ENCODE measurements around the gene MAGI1.

MAGI1 gene

DNA sequence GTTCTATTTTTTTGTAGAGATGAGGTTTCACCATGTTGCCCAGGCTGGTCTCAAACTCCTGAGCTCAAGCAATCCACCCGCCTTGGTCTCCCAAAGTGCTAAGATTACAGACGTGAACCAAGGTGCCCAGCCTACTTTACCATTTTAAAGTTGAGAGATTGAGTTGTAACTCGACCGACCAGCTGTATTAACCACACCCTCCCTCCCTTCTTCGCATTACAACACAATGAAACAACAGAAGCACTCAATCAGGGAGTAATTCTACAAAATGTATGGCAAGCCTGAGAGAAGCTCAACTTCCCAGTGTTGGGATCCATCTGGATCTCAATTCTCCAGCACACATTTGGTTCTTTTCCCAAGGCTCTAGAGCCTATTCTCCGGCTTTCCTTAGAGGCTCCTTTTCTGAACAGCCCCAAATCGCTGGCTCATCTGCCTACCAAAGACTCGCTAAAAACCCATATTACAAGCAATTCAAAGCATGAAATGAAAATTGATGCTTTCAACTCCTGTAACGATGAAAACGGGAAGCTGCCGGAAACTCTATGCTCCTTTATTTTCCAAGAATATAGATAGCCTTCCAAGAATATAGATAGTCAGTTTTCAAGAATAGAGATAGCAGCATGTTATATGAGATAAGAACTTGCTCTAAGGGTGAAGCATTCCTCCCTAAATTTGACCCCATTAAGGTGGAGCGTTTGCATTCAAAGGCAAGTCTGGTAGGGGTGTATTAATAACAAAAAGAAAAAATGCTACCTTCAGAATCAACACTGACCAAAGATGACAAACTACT lies 450.9 kb downstream of the MAGI1 start:
- Histone ChIP-seq H3K9me3 (no peaks in the 10 kb centered on the region), H3K27me3 (no peaks in the 10 kb centered on the region), H3K4me1 (ENCODE audit: control insufficient read depth in 1 of 2, insufficient read depth in 1 of 2, low read depth in 1 of 2, low read length in 1 of 2) (no peaks in the 10 kb centered on the region), H3K27ac (no peak overlapping the region), H3K4me3 (ENCODE audit: low read depth in 1 of 2, low read length in 1 of 2) (no peak overlapping the region), H3K36me3 (no peaks in the 10 kb centered on the region)
- TF ChIP-seq CTCF (IDR thresholded peaks at IDR 0.05) = no peak

- H3K36me3 ChIP-seq = no peaks in the 10 kb centered on the region
- no peak overlapping the region for H3K4me3 ChIP-seq (ENCODE audit: low read depth in 1 of 2, low read length in 1 of 2)
- H3K27me3 ChIP-seq = no peaks in the 10 kb centered on the region
- no peaks in the 10 kb centered on the region for H3K4me1 ChIP-seq (ENCODE audit: control insufficient read depth in 1 of 2, insufficient read depth in 1 of 2, low read depth in 1 of 2, low read length in 1 of 2)
- H3K27ac ChIP-seq = no peak overlapping the region
- TF ChIP-seq CTCF (IDR thresholded peaks at IDR 0.05) = no peak
- no peaks in the 10 kb centered on the region for H3K9me3 ChIP-seq
Observed at GRCh38 chr3:65584913-65585312, 453.8 kb downstream of the MAGI1 start.

DNA sequence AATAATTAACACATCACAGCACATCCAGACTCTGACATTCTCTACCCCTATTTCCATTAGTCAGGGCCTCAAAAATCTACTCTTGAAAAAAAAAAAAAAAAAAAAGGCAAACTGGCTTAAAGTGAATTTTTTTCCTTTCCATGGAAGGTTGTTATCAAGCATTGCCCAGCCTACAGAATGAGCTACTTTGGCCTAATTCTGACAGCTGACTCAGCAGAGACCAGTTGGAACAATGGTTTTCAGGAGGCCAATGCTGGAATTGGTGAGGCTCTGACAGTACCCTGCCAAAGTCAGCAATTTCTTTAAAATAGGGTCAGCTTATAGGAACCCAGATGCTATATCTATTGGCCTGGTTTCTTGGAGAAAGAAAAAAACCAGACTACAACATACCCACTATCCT lies 454.7 kb downstream of the MAGI1 start:
- H3K27me3 ChIP-seq = no peaks in the 10 kb centered on the region
- TF ChIP-seq CTCF (IDR thresholded peaks at IDR 0.05) = no peak
- no peaks in the 10 kb centered on the region for H3K9me3 ChIP-seq
- no peaks in the 10 kb centered on the region for H3K4me1 ChIP-seq (ENCODE audit: control insufficient read depth in 1 of 2, insufficient read depth in 1 of 2, low read depth in 1 of 2, low read length in 1 of 2)
- no peaks in the 10 kb centered on the region for H3K36me3 ChIP-seq
- H3K27ac ChIP-seq = no peak overlapping the region
- no peak overlapping the region for H3K4me3 ChIP-seq (ENCODE audit: low read depth in 1 of 2, low read length in 1 of 2)

- H3K27me3 ChIP-seq = no peaks in the 10 kb centered on the region
- TF ChIP-seq CTCF (IDR thresholded peaks at IDR 0.05) = no peak
- H3K9me3 ChIP-seq = no peaks in the 10 kb centered on the region
- H3K36me3 ChIP-seq = no peaks in the 10 kb centered on the region
- H3K27ac ChIP-seq = no peak overlapping the region
- H3K4me1 ChIP-seq (ENCODE audit: control insufficient read depth in 1 of 2, insufficient read depth in 1 of 2, low read depth in 1 of 2, low read length in 1 of 2) = no peaks in the 10 kb centered on the region
- no peak overlapping the region for H3K4me3 ChIP-seq (ENCODE audit: low read depth in 1 of 2, low read length in 1 of 2)
Observed at GRCh38 chr3:65583188-65583587, 455.5 kb downstream of the MAGI1 start.

- no peaks in the 10 kb centered on the region for H3K9me3 ChIP-seq
- no peak for TF ChIP-seq CTCF (IDR thresholded peaks at IDR 0.05)
- H3K36me3 ChIP-seq = no peaks in the 10 kb centered on the region
- H3K27me3 ChIP-seq = no peaks in the 10 kb centered on the region
- H3K4me1 ChIP-seq (ENCODE audit: control insufficient read depth in 1 of 2, insufficient read depth in 1 of 2, low read depth in 1 of 2, low read length in 1 of 2) = no peaks in the 10 kb centered on the region
- no peak overlapping the region for H3K27ac ChIP-seq
- no peak overlapping the region for H3K4me3 ChIP-seq (ENCODE audit: low read depth in 1 of 2, low read length in 1 of 2)
Observed at GRCh38 chr3:65582012-65582717, 456.6 kb downstream of the MAGI1 start.

All from neutrophil (primary cell).